ENCODE measurements around the gene C1orf159.

Gene C1orf159

GRCh38 chr1:1055841-1056736, 59.8 kb downstream of the C1orf159 start:
- Histone ChIP-seq H3K9me3 (ENCODE audit: insufficient read depth, low read length, severe bottlenecking) (no peaks in the 10 kb centered on the region), H3K27ac (ENCODE audit: low read length) (no peak overlapping the region), H3K9ac (ENCODE audit: low read depth, low read length) (no peak overlapping the region), H4K20me1 (ENCODE audit: insufficient read depth, low read length) (peaks cover 13% of the 10 kb centered on the region), H3K4me1 (ENCODE audit: insufficient read depth, low read length) (peaks cover 17% of the 10 kb centered on the region), H3K79me2 (ENCODE audit: insufficient read depth, low read length) (no peaks in the 10 kb centered on the region), H3K36me3 (ENCODE audit: insufficient read depth, low read length) (peaks cover 6% of the 10 kb centered on the region), H3K27me3 (ENCODE audit: insufficient read depth, low read length, poor library complexity) (peaks cover 17% of the 10 kb centered on the region), H3K4me3 (ENCODE audit: low read depth in 1 of 2, low read length in 2 of 2) (no peak overlapping the region), H3K4me2 (ENCODE audit: insufficient read depth, low read length) (no peak overlapping the region), H2AFZ (ENCODE audit: low read depth, low read length) (no peak overlapping the region)
- DNase-seq (no peak), ATAC-seq (ENCODE audit: insufficient read depth, low read depth) (no peak)
- TF ChIP-seq CTCF (IDR thresholded peaks at IDR 0.05; ENCODE audit: borderline replicate concordance, extremely low read depth, low read length, poor library complexity, severe bottlenecking) (no peak), EZH2 (IDR thresholded peaks at IDR 0.05; ENCODE audit: borderline replicate concordance, low read depth, low read length, severe bottlenecking) (no peak)

GRCh38 chr1:1054971-1055370, 60.9 kb downstream of the C1orf159 start:
- H3K27me3 ChIP-seq (ENCODE audit: insufficient read depth, low read length, poor library complexity): peaks cover 9% of the 10 kb centered on the region
- H3K4me3 ChIP-seq (ENCODE audit: low read depth in 1 of 2, low read length in 2 of 2): no peak overlapping the region
- no peak overlapping the region for H2AFZ ChIP-seq (ENCODE audit: low read depth, low read length)
- TF ChIP-seq CTCF (IDR thresholded peaks at IDR 0.05; ENCODE audit: borderline replicate concordance, extremely low read depth, low read length, poor library complexity, severe bottlenecking) (no peak), EZH2 (IDR thresholded peaks at IDR 0.05; ENCODE audit: borderline replicate concordance, low read depth, low read length, severe bottlenecking) (no peak)
- H3K36me3 ChIP-seq (ENCODE audit: insufficient read depth, low read length): peaks cover 6% of the 10 kb centered on the region
- DNase-seq (no peak), ATAC-seq (ENCODE audit: insufficient read depth, low read depth) (no peak)
- no peak overlapping the region for H3K9ac ChIP-seq (ENCODE audit: low read depth, low read length)
- H3K79me2 ChIP-seq (ENCODE audit: insufficient read depth, low read length): no peaks in the 10 kb centered on the region
- peaks cover 7% of the 10 kb centered on the region for H4K20me1 ChIP-seq (ENCODE audit: insufficient read depth, low read length)
- H3K9me3 ChIP-seq (ENCODE audit: insufficient read depth, low read length, severe bottlenecking): no peaks in the 10 kb centered on the region
- no peak overlapping the region for H3K4me2 ChIP-seq (ENCODE audit: insufficient read depth, low read length)
- H3K4me1 ChIP-seq (ENCODE audit: insufficient read depth, low read length): peaks cover 15% of the 10 kb centered on the region
- H3K27ac ChIP-seq (ENCODE audit: low read length): no peak overlapping the region

- Histone ChIP-seq H3K4me3 (ENCODE audit: low read depth in 1 of 2, low read length in 2 of 2) (no peak overlapping the region), H2AFZ (ENCODE audit: low read depth, low read length) (no peak overlapping the region), H3K36me3 (ENCODE audit: insufficient read depth, low read length) (peaks cover 6% of the 10 kb centered on the region), H3K4me2 (ENCODE audit: insufficient read depth, low read length) (no peak overlapping the region), H3K79me2 (ENCODE audit: insufficient read depth, low read length) (no peaks in the 10 kb centered on the region), H3K4me1 (ENCODE audit: insufficient read depth, low read length) (peaks cover 10% of the 10 kb centered on the region), H3K9ac (ENCODE audit: low read depth, low read length) (no peak overlapping the region), H4K20me1 (ENCODE audit: insufficient read depth, low read length) (peaks cover 3% of the 10 kb centered on the region), H3K9me3 (ENCODE audit: insufficient read depth, low read length, severe bottlenecking) (no peaks in the 10 kb centered on the region), H3K27ac (ENCODE audit: low read length) (no peak overlapping the region), H3K27me3 (ENCODE audit: insufficient read depth, low read length, poor library complexity) (peaks cover 5% of the 10 kb centered on the region)
- ATAC-seq (ENCODE audit: insufficient read depth, low read depth) (no peak), DNase-seq (no peak)
- TF ChIP-seq EZH2 (IDR thresholded peaks at IDR 0.05; ENCODE audit: borderline replicate concordance, low read depth, low read length, severe bottlenecking) (no peak), CTCF (IDR thresholded peaks at IDR 0.05; ENCODE audit: borderline replicate concordance, extremely low read depth, low read length, poor library complexity, severe bottlenecking) (no peak)
These were observed 61.7 kb downstream of the C1orf159 start for GRCh38 chr1:1054099-1054700.

Data from DND-41 (cell line).